DMS153 (cell line): ENCODE data around the gene ANKRD22.
"Not testable (repeated sequence)": the region's sequence is repeated elsewhere in the genome, so short reads cannot be mapped to it uniquely, and the experiment has no call there.

Experiments used
- DNase-seq: peaks from one replicate; lab custom pipeline; 2025; lab: John Stamatoyannopoulos, UW

Gene ANKRD22

GRCh38 chr10:88877298-88877697 lies 25.7 kb upstream of the ANKRD22 start:
- DNase-seq = no peak

- no peak for DNase-seq
Observed at GRCh38 chr10:88875081-88875480, 23.4 kb upstream of the ANKRD22 start.

GRCh38 chr10:88874281-88874680 lies 22.6 kb upstream of the ANKRD22 start:
- no peak for DNase-seq

- no peak for DNase-seq
Observed at GRCh38 chr10:88873757-88874156, 22.1 kb upstream of the ANKRD22 start.

- DNase-seq = no peak
Observed at GRCh38 chr10:88870089-88870488, 18.4 kb upstream of the ANKRD22 start.

GRCh38 chr10:88866454-88866853 lies 14.8 kb upstream of the ANKRD22 start:
- DNase-seq = no peak

GRCh38 chr10:88865281-88865876 lies 13.7 kb upstream of the ANKRD22 start:
- DNase-seq = no peak

GRCh38 chr10:88861036-88861435 lies 9.4 kb upstream of the ANKRD22 start:
- no peak for DNase-seq

- DNase-seq = no peak
Observed at GRCh38 chr10:88858491-88858890, 6.8 kb upstream of the ANKRD22 start.

GRCh38 chr10:88857831-88858230 lies 6.2 kb upstream of the ANKRD22 start:
- no peak for DNase-seq

GRCh38 chr10:88854684-88855083 lies 3.0 kb upstream of the ANKRD22 start:
- DNase-seq = no peak

- DNase-seq = no peak
Observed at GRCh38 chr10:88853155-88853881, 1.7 kb upstream of the ANKRD22 start.

- DNase-seq = no peak
Observed at GRCh38 chr10:88852327-88852726, 683 bp upstream of the ANKRD22 start.

- DNase-seq = no peak
Observed at GRCh38 chr10:88850712-88851111, 932 bp downstream of the ANKRD22 start.

GRCh38 chr10:88849234-88849633 lies 2.4 kb downstream of the ANKRD22 start:
- DNase-seq = no peak

- no peak for DNase-seq
Observed at GRCh38 chr10:88848499-88848898, 3.1 kb downstream of the ANKRD22 start.

- no peak for DNase-seq
Observed at GRCh38 chr10:88843171-88843570, 8.5 kb downstream of the ANKRD22 start.

GRCh38 chr10:88841316-88842111 lies 10.1 kb downstream of the ANKRD22 start:
- DNase-seq = no peak

- DNase-seq = no peak
Observed at GRCh38 chr10:88840881-88841280, 10.8 kb downstream of the ANKRD22 start.

GRCh38 chr10:88840104-88840503 lies 11.5 kb downstream of the ANKRD22 start:
- no peak for DNase-seq

GRCh38 chr10:88838766-88839350 lies 12.8 kb downstream of the ANKRD22 start:
- no peak for DNase-seq

GRCh38 chr10:88837632-88838031 lies 14.0 kb downstream of the ANKRD22 start:
- DNase-seq = not testable (repeated sequence)

GRCh38 chr10:88835910-88836221 lies 15.8 kb downstream of the ANKRD22 start:
- DNase-seq = no peak
